ENCODE data around the gene DDR2.

Gene DDR2

DNA sequence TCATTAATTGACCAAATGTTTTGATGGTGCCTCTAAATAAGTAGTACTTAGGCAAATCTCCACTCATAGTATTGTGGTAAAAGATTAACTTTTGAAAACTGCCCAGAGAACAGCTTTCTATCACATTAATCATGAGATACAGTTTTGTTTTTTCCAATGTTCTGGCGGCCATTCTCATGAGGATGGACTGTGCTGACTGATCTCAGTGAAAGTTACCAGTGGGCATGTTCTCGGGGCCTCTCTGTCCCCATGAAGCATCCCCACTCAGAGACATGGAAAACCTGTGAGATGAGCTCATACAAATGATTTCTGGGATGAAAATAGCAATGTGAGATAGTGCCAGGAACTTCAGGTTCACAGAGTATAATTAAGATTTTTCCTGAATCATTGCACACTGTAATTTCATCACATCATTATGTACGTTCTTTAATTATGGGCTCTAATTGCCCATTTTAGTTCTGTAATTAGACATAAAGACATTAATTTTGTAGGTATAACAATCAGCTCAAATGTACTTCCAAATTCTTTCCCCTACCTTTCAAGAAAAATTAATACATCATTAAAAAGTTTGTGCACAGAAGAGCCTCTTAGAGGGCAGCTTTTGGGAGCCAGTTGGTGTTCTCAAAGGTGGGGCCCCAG, 40.5 kb downstream of the DDR2 start:
- H3K36me3 Mint-ChIP-seq (ENCODE audit: low read depth), result no peaks in the 10 kb centered on the region
- no peak overlapping the region for H3K27ac Mint-ChIP-seq
- H3K9me3 Mint-ChIP-seq, result no peaks in the 10 kb centered on the region
- H3K4me3 Mint-ChIP-seq, result no peak overlapping the region
- H3K27me3 Mint-ChIP-seq (ENCODE audit: low read depth), result peaks cover 5% of the 10 kb centered on the region
- H3K4me1 Mint-ChIP-seq (ENCODE audit: low read depth), result no peaks in the 10 kb centered on the region

GRCh38 chr1:162674034-162674608, 41.9 kb downstream of the DDR2 start:
- peaks cover 5% of the 10 kb centered on the region for H3K27me3 Mint-ChIP-seq (ENCODE audit: low read depth)
- no peak overlapping the region for H3K4me3 Mint-ChIP-seq
- no peaks in the 10 kb centered on the region for H3K9me3 Mint-ChIP-seq
- H3K36me3 Mint-ChIP-seq (ENCODE audit: low read depth), result no peaks in the 10 kb centered on the region
- H3K27ac Mint-ChIP-seq, result no peak overlapping the region
- H3K4me1 Mint-ChIP-seq (ENCODE audit: low read depth), result no peaks in the 10 kb centered on the region

GRCh38 chr1:162676087-162676486, 43.8 kb downstream of the DDR2 start:
- Mint-ChIP-seq H3K27ac (no peak overlapping the region), H3K27me3 (ENCODE audit: low read depth) (peaks cover 5% of the 10 kb centered on the region), H3K36me3 (ENCODE audit: low read depth) (no peaks in the 10 kb centered on the region), H3K4me3 (no peak overlapping the region), H3K9me3 (no peaks in the 10 kb centered on the region), H3K4me1 (ENCODE audit: low read depth) (no peaks in the 10 kb centered on the region)

DNA sequence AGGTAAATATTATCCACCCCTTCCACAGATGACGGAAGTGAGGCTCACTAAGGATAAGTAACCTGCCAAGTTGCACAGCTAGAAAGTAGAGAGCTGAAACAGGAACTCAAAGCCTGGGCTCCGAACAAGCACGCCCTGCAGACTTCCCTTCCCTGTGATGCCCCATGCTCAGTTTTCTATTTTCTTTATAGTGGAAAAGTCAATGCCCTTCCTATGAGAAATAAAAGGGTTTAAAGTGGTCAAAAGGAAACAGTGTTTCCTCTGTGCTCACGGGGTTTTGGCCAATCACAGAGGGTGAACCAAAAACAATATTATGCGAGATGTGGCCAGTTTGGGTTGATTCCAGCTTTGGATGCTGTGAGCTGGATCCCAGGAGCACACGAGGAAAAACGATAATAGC, 44.5 kb downstream of the DDR2 start:
- Mint-ChIP-seq H3K27me3 (ENCODE audit: low read depth) (peaks cover 5% of the 10 kb centered on the region), H3K9me3 (no peaks in the 10 kb centered on the region), H3K4me3 (no peak overlapping the region), H3K36me3 (ENCODE audit: low read depth) (no peaks in the 10 kb centered on the region), H3K4me1 (ENCODE audit: low read depth) (no peaks in the 10 kb centered on the region), H3K27ac (no peak overlapping the region)

DNA sequence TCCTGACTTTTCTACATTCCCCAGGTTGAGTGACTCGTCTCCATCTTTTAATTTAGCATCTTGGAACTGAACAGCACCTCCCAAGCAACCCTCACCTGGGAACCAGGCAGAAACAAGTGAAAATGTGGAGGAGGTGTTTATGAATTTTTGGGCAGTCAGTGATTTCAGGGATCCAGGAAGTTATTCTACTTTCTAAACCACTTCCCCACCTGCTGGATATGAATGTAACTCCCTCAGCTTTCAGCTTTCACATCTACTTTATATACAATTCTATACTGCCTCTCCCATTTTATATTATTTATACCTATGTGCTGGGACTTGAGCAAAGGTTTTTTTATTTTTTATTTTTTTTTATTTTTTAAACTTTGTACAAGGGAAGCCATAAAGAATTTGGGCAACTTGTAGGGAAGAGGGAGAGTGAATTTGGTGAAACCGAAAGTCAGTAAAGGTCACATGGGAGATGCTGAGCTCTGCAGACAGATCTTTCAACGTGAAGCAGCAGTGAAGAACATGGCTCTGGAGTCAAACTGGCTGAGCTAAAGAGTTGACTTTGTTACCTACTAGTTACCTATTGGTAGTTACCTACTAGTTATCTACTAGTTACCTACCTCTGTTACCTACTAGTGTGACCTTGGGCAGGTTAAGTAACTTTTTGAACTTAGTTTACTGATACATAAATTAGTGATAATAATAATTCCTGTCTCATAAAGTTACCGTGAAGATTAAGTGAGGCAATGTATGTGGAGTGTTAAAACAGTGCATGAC, 45.5 kb downstream of the DDR2 start:
- Mint-ChIP-seq H3K4me1 (ENCODE audit: low read depth) (no peaks in the 10 kb centered on the region), H3K9me3 (no peaks in the 10 kb centered on the region), H3K36me3 (ENCODE audit: low read depth) (no peaks in the 10 kb centered on the region), H3K27ac (no peak overlapping the region), H3K27me3 (ENCODE audit: low read depth) (peaks cover 5% of the 10 kb centered on the region), H3K4me3 (no peak overlapping the region)

GRCh38 chr1:162678439-162678838, 46.2 kb downstream of the DDR2 start:
- Mint-ChIP-seq H3K27ac (no peak overlapping the region), H3K36me3 (ENCODE audit: low read depth) (no peaks in the 10 kb centered on the region), H3K9me3 (no peaks in the 10 kb centered on the region)

GRCh38 chr1:162679298-162679697, 47.0 kb downstream of the DDR2 start:
- no peaks in the 10 kb centered on the region for H3K27me3 Mint-ChIP-seq (ENCODE audit: low read depth)
- no peaks in the 10 kb centered on the region for H3K9me3 Mint-ChIP-seq
- H3K36me3 Mint-ChIP-seq (ENCODE audit: low read depth), result no peaks in the 10 kb centered on the region
- H3K27ac Mint-ChIP-seq, result no peak overlapping the region
- no peaks in the 10 kb centered on the region for H3K4me1 Mint-ChIP-seq (ENCODE audit: low read depth)
- no peak overlapping the region for H3K4me3 Mint-ChIP-seq

More at GRCh38 chr1:162678439-162678838, 46.2 kb downstream of the DDR2 start:
- Mint-ChIP-seq H3K4me3 (no peak overlapping the region), H3K27me3 (ENCODE audit: low read depth) (no peaks in the 10 kb centered on the region), H3K4me1 (ENCODE audit: low read depth) (no peaks in the 10 kb centered on the region)

DNA sequence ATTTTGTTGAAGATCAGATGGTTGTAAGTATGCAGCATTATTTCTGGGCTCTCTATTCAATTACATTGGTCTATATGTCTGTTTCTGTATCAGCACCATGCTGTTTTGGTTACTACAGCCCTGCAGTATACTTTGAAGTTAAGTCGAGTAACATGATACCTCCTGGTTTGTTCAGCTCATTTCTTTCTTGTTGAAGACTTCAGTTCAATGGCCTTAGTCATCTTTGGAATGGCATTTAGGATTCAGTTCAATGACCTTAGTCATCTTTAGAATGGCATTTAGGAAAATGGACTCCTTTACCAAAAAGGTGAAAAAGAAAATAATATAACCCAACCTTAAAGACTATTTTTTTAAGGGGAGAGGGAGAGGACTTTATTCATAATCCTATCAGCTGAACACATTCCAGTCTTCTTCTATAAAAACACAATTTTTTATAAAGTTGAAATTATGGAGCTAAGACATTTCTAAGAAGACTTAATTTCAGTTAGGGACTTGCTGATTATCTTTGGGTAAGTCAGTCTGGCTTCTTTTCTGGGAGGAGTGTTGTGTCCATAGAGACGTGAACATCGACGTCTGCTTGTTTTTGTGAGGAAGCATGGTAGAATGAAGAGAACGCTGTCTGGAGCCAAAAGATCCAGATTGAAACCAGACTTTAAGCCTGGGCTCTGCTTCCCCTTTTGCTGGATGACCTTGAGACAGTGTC, 48.3 kb downstream of the DDR2 start:
- Mint-ChIP-seq H3K36me3 (ENCODE audit: low read depth) (no peaks in the 10 kb centered on the region), H3K4me3 (no peak overlapping the region), H3K4me1 (ENCODE audit: low read depth) (no peaks in the 10 kb centered on the region), H3K27ac (no peak overlapping the region), H3K27me3 (ENCODE audit: low read depth) (no peaks in the 10 kb centered on the region), H3K9me3 (no peaks in the 10 kb centered on the region)

GRCh38 chr1:162681122-162681436, 48.8 kb downstream of the DDR2 start:
- H3K36me3 Mint-ChIP-seq (ENCODE audit: low read depth), result no peaks in the 10 kb centered on the region

GRCh38 chr1:162682013-162682419, 49.8 kb downstream of the DDR2 start:
- Mint-ChIP-seq H3K27me3 (ENCODE audit: low read depth) (no peaks in the 10 kb centered on the region), H3K4me3 (no peak overlapping the region), H3K27ac (no peak overlapping the region), H3K4me1 (ENCODE audit: low read depth) (no peaks in the 10 kb centered on the region), H3K36me3 (ENCODE audit: low read depth) (no peaks in the 10 kb centered on the region), H3K9me3 (no peaks in the 10 kb centered on the region)

More at GRCh38 chr1:162681122-162681436, 48.8 kb downstream of the DDR2 start:
- Mint-ChIP-seq H3K9me3 (no peaks in the 10 kb centered on the region), H3K4me1 (ENCODE audit: low read depth) (no peaks in the 10 kb centered on the region), H3K4me3 (no peak overlapping the region), H3K27ac (no peak overlapping the region), H3K27me3 (ENCODE audit: low read depth) (no peaks in the 10 kb centered on the region)

DNA sequence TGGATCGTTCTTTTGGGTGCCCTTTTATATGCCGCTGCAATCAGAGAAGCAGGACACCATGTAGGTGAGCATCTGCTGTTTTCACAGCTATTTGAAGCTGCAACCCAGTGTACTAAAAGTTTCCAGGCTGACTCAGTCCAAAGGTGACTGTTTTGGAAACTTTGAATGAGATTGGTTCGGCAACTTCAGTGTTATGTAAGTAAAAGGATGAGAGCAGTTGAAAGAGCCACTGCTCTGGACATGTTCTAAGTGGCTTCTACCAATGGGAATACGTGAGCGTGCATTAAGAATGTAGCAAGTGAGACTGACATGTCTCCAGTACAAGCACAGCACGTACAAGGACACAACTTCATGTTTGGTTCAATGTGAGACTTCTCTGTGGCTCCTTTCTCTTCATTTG, 55.6 kb downstream of the DDR2 start:
- H3K36me3 Mint-ChIP-seq (ENCODE audit: low read depth), result no peaks in the 10 kb centered on the region
- no peaks in the 10 kb centered on the region for H3K27me3 Mint-ChIP-seq (ENCODE audit: low read depth)
- H3K9me3 Mint-ChIP-seq, result no peaks in the 10 kb centered on the region
- no peak overlapping the region for H3K4me3 Mint-ChIP-seq
- H3K27ac Mint-ChIP-seq, result no peak overlapping the region
- H3K4me1 Mint-ChIP-seq (ENCODE audit: low read depth), result no peaks in the 10 kb centered on the region

DNA sequence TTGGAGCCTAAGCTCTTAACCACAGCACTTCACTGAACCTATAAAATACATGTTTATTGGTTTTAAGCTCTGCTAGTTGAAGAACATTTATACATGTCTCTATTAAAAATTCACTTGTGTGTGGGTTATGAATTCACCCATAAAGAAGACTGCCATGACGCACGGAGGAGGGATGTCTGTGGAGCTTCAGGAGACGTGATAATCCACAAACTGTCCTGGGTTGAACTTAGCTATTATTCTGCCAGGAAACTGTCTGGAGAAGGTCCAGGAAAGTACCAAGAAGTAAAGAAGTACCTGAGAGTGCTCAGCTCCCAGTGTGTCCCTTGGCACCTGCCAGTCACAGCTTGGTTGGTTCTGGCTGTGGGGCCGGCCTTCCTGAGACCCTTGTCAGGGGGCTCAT, 56.3 kb downstream of the DDR2 start:
- Mint-ChIP-seq H3K4me1 (ENCODE audit: low read depth) (no peaks in the 10 kb centered on the region), H3K27ac (no peak overlapping the region), H3K36me3 (ENCODE audit: low read depth) (no peaks in the 10 kb centered on the region), H3K9me3 (no peaks in the 10 kb centered on the region), H3K4me3 (no peak overlapping the region), H3K27me3 (ENCODE audit: low read depth) (no peaks in the 10 kb centered on the region)

DNA sequence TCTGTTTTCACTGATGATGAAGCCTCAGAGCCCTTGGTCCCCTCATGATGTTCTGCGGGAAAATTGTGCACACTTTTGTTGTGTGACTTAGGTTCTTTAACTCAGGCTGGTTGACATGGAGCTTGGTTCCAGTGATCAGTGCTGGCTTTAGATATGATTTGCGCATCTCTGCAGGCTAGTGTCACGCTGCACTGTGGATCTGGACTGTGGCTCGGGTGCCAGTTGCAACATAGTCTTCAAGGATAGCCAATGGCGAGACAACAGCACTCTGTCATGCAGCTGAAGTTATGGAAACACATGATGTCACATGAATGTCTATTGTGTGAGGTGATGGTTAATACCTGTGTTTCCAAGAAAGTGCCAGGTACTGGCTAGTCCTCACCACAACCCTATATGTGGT, 56.7 kb downstream of the DDR2 start:
- no peak overlapping the region for H3K4me3 Mint-ChIP-seq
- no peak overlapping the region for H3K27ac Mint-ChIP-seq
- H3K27me3 Mint-ChIP-seq (ENCODE audit: low read depth), result no peaks in the 10 kb centered on the region
- no peaks in the 10 kb centered on the region for H3K4me1 Mint-ChIP-seq (ENCODE audit: low read depth)
- H3K9me3 Mint-ChIP-seq, result no peaks in the 10 kb centered on the region
- H3K36me3 Mint-ChIP-seq (ENCODE audit: low read depth), result no peaks in the 10 kb centered on the region

DNA sequence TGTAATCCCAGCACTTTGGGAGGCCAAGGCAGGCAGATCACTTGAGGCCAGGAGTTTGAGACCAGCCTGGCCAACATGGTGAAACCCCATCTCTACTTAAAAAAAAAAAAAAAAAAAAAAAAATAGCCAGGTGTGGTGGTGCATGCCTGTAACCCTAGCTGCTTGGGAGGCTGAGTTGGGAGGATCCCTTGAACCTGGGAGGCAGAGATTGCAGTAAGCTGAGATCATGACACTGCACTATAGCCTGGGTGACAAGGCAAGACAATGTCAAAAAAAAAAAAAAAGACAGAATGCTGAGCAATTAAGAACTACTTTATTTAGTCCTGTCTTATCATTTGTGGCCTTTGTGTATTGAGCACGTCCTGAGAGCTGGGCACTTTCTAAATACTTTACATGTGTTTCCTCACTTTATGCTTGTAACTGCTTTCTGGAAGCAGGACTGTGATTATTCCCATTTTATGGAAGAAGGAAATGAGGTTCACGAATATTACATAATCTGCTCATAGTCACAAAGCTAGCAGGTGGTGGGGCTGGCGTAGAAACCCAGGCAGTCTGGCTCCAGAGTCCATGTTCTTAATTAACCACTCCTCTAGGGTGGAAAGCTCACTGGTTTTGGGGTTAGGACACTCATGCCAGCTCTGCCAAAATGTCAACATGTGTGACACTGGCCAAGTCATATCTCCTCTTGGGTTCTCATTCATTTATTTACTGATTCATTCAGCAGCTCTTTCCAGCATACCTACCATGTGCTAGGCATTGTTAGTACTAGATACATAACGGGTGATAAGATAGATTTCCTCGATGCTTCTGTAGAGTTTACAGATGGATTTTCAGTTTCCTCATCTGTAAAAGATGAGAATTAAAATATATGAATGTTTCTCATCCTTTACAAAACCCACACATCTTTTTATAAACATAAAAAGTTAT, 57.7 kb downstream of the DDR2 start:
- Mint-ChIP-seq H3K4me3 (no peak overlapping the region), H3K4me1 (ENCODE audit: low read depth) (no peaks in the 10 kb centered on the region), H3K9me3 (no peaks in the 10 kb centered on the region), H3K27ac (no peak overlapping the region), H3K27me3 (ENCODE audit: low read depth) (no peaks in the 10 kb centered on the region), H3K36me3 (ENCODE audit: low read depth) (no peaks in the 10 kb centered on the region)

Measured in T-helper 1 cell treated with Interleukin-12 subunit alpha and Interleukin-12 subunit beta and Interleukin-4 antibody, amounts not matched to agents 30 μg/mL and 1 μg/mL, for 36 hours (primary cell).